22Rv1 (cell line): ENCODE results near the gene LYVE1.

Experiments
- CTCF ChIP-seq: fragments of 450-650 bp; IDR thresholded peaks from 2 replicates; pipeline ENCODE4 v1.5.1; 2017; ENCODE audit warnings: mild to moderate bottlenecking
- ZFX ChIP-seq: fragments of 450-650 bp; IDR thresholded peaks from 2 replicates; pipeline ENCODE4 v1.6.1; 2017; ENCODE audit warnings: antibody characterized with exemption, borderline replicate concordance

GRCh38 chr11:10565493-10565892 lies 3.0 kb downstream of the LYVE1 start:
- TF ChIP-seq CTCF, result no peak
- no peak for TF ChIP-seq ZFX
